ENCODE measurements around the gene PAX6. TPM values are rescaled to one million over a fixed set of nuclear protein-coding genes. Genes with fewer than 3 reads are reported as not detected.

PAX6 gene
- total RNA-seq, 1 experiment from 2014 or later: 0.49 TPM

- in situ Hi-C loops (cut with HindIII; ENCODE audit: low pct_unique_long_range_greater_than_20kb, low sequenced_read_pairs): no loop called here
- POLR2A ChIA-PET: no interaction called here
- intact Hi-C loops (cut with micrococcal nuclease; ENCODE audit: unreplicated experiment): no loop called here
- Histone ChIP-seq H3K27me3 (ENCODE audit: control insufficient read depth, insufficient read depth, low read length) (no peaks in the 10 kb centered on the region), H3K27ac (ENCODE audit: low read length) (no peak overlapping the region), H3K4me1 (ENCODE audit: control insufficient read depth, insufficient read depth, low read length) (no peaks in the 10 kb centered on the region), H3K9me3 (ENCODE audit: control insufficient read depth, insufficient read depth, low read depth, low read length) (no peaks in the 10 kb centered on the region), H3K36me3 (ENCODE audit: control insufficient read depth, insufficient read depth, low read length) (no peaks in the 10 kb centered on the region), H3K4me3 (ENCODE audit: low read depth in 2 of 2, low read length in 2 of 2) (no peak overlapping the region)
- no peak for ATAC-seq
- BruUV-seq (replicated peaks): no TSS peak
- TF ChIP-seq REST (IDR thresholded peaks at IDR 0.05; ENCODE audit: insufficient read depth in 1 of 2, low read depth in 2 of 2, low read length in 1 of 2) (no peak), POLR2AphosphoS5 (IDR thresholded peaks at IDR 0.05; ENCODE audit: low read depth, low read length) (no peak), CTCF (IDR thresholded peaks at IDR 0.05) (no peak)
- no peak for DNase-seq (ENCODE audit: low read depth, low spot score)
- CTCF ChIA-PET: no interaction called here
Measured at GRCh38 chr11:31793264-31793663, 17.9 kb downstream of the PAX6 start.

GRCh38 chr11:31792456-31792855 lies 18.7 kb downstream of the PAX6 start:
- ChIA-PET POLR2A (no interaction called here), CTCF (no interaction called here)
- TF ChIP-seq REST (IDR thresholded peaks at IDR 0.05; ENCODE audit: insufficient read depth in 1 of 2, low read depth in 2 of 2, low read length in 1 of 2) (no peak), TCF7L2 (IDR thresholded peaks at IDR 0.05; ENCODE audit: low read depth, low read length) (no peak), SIN3A (IDR thresholded peaks at IDR 0.05; ENCODE audit: borderline replicate concordance, insufficient read depth, low read depth, low read length) (no peak), POLR2AphosphoS5 (IDR thresholded peaks at IDR 0.05; ENCODE audit: low read depth, low read length) (no peak), CTCF (IDR thresholded peaks at IDR 0.05) (no peak)
- intact Hi-C loops (cut with micrococcal nuclease; ENCODE audit: unreplicated experiment): no loop called here
- in situ Hi-C loops (cut with HindIII; ENCODE audit: low pct_unique_long_range_greater_than_20kb, low sequenced_read_pairs): no loop called here
- Histone ChIP-seq H3K27me3 (ENCODE audit: control insufficient read depth, insufficient read depth, low read length) (no peaks in the 10 kb centered on the region), H3K27ac (ENCODE audit: low read length) (no peak overlapping the region), H3K36me3 (ENCODE audit: control insufficient read depth, insufficient read depth, low read length) (no peaks in the 10 kb centered on the region), H3K4me1 (ENCODE audit: control insufficient read depth, insufficient read depth, low read length) (no peaks in the 10 kb centered on the region), H3K9me3 (ENCODE audit: control insufficient read depth, insufficient read depth, low read depth, low read length) (no peaks in the 10 kb centered on the region), H3K4me3 (ENCODE audit: low read depth in 2 of 2, low read length in 2 of 2) (no peak overlapping the region)
- no TSS peak for BruUV-seq (replicated peaks)
- DNase-seq (ENCODE audit: low read depth, low spot score) (no peak), ATAC-seq (no peak)
